ENCODE results near the gene PCNX2.

Gene PCNX2

DNA sequence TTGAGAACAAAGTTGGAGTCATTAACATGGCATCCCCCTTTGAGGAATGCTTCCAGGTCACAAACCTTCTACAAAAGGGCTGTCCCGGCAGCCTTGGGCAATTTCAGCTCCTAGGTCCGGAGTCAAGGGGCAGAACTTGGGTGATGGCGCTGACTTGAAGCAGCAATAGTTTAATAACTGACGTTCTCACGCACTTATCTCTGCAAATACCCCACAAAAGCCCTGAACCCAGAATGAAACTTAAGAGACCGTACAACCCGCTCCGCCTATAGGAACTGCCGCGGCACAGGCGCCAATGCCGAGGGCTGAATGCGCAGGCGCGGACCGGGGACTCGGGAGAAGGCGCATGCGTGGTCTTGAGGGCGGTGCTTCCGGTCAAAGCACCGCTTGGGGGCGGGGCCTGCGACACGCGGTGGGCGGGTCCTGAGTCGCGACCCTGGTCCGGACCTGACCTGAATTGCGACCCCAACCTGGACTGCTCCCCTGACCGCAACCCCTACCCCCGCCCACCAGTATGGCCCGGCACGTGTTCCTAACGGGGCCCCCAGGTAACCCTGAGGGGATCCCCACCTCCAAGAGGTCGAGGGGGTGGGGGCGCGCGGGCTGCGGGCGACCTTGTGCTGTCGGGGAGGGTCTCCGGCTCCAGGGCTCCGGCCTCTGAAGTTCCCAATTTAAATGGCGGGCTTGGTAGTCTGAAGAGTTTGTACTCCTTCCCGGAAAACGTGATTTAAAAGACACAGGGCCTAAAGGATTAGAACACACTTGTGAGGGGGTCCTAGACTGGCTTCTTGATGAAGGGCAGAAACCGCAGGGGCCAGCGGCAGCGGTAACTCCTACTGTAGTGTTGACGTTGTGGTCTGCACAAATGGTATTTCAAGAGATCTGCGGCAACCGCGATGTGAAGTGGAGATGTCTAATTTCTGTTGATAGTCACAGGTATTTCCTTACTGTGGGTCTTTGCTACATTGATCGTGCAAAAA is 345.0 kb downstream of the PCNX2 start, which contains the start of gene NTPCR:
Gene NTPCR (plus strand): TSS at position 415 of the 980 bp plus-strand sequence. CDS start 100 bp downstream, at position 515.
- DNase-seq = peak; percentile 93 to 98

DNA sequence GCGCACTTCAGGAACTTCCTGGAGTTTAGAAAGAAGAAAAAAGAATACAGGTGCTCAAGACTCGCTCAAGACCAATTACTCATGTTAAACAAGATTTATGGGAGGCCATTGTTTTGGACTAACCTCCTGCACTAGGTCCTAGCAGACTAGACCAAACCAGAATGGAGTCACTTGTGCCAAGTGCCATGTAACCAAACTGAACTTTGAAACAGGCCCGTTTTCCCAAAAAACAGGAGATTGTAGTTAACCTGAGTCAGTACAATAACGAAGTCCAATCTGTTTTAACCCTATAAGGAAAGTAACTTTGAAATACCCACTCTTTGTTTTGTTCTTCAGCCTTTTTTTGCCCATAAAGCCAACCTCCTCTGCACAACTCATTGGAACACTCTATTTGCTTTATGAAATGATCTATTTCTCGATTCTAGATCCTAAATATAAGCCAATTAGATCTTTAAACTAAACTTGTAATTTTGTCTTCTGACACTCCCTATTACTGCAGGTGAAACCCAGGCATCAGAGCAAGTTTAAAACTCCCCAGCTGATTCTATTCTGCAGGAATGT is 345.8 kb downstream of the PCNX2 start:
- no peak for DNase-seq

DNA sequence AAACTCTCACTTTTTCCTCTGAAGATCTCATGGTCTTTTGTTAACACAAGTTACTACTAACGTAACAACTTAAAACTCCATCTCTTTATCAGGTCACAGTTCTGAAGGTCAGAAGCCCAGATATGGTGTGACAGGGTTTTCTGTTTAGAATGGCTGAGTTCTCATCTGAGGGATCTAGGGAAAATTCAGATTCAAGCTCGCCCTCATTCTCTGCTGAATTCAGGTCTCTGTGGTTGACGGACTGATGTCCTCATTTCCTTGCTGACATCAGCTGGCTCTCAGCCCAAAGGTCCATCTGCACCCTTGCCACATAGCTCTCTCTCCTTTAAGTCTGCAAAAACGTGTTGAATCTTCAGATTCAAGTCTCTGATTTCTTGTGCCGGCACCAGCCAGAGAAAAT is 351.2 kb downstream of the PCNX2 start:
- no peak for DNase-seq

DNA sequence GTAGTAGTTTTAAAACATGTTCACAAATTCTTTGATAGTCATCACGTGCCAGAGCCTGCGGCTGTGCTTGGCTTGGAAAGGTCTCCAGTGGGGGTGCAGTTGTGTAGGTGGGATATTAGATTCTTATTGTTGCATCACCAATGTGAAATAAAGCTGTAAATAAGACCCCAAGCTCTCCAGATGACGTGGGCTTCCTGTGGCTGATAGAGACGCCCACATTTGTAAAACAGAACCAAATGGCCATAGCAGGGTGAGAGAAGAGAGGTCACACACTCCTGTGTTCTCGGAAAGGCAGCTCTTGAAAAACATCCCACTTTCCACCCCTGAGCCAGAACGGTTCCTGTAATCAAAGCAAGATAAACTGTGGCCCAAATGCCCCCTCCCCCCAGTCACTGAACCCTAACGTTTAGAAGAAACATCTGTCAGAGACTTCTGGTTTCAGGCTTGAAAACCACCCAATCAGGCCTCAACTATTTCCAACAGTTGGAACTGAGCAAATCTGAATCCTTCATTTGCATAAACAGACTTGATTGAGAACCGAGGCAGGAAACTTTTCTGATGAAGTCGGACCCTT is 351.8 kb downstream of the PCNX2 start:
- DNase-seq = peak in 1 of 2 experiments; percentile 46

DNA sequence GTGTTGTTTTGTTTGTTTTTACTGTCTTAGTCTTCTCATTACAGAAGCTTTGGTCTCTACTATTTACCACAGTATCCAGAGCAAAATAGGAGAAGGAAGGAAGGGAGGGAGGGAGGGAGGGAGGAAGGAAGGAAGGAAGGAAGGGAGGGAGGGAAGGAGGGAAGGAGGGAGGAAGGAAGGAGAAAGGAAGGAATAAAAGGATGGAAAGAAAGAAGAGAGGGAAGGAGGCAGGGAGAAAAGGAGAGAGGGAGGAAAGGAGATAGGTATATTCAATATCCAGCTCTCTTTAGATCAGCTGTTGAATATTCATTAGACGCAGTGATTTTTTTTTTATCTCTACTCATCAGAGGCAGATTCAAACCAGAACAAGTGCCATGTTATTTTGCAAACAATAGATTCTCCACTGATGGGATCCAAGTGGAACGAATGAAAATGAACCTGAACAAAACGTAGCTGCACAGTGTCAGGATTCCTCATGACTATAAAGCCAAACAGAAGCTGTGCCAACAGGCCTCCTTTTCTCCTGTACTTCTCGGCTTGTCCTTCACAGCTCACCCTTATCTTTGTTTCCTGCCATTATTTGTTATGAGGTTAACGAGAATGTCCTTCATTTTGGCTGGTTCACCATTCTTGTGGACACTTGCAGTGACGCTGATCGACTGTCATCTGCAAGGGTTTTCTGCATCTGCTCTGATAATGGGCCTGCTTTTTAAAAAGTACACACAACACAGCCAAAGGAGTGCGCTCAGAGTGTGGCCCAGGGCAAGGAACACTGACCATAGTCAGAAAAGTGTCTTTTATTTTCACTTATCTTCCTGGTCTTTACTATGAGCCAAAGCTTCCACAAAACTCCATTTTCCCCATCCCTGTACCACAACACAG is 352.9 kb downstream of the PCNX2 start:
- DNase-seq = no peak

DNA sequence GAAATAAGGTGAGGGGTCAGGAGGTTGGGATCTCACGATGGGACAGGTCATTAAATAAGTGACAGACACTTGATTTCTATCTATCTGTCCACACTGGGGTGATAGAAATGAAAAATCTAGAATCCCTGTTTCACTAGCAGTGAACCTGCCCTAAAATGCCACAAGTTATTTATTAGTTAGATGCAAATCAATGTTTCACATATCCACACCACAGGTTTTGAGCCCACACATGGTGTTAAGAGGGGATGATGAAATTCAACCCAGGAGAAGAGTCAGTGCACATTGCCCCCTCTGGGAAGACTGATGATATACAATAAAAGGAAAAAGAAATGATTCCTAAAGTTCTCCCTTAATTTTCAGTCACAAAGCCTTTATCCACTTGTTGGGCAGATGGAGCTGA is 355.3 kb downstream of the PCNX2 start:
- no peak for DNase-seq

DNA sequence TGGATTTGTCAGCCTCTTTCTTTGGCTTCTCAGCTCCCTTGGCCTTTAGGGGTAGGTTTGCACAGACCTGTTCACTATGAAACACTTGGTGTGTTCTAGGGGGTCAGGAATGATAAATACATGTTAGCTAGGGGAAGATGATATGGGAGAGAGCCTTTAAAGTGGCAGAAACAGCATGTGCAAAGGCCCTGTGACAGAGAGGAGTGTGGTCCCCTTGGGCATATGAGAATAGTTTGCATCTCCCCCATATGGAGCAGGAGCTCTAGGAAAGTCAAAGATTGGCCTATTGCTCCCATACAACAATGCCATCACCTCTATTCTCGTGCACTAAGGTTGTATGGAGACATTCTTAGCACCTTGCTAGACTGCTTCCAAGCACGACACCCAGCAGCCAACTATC is 355.8 kb downstream of the PCNX2 start:
- no peak for DNase-seq

DNA sequence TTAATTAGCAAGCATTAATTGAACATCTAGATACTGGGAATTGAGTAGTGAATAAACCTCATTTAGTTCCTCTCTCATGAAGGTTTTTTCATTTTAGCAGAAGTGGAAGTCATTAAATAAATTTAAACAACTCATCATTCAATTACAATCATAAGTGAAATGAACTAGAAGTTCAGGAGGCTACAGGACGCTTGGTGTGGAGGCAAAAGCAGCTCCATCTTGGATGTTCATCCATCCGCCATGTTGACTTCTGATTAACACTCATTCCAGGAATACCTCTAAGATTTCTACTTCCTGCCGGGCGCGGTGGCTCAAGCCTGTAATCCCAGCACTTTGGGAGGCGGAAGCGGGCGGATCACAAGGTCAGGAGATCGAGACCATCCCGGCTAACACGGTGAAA is 356.6 kb downstream of the PCNX2 start:
- no peak for DNase-seq

DNA sequence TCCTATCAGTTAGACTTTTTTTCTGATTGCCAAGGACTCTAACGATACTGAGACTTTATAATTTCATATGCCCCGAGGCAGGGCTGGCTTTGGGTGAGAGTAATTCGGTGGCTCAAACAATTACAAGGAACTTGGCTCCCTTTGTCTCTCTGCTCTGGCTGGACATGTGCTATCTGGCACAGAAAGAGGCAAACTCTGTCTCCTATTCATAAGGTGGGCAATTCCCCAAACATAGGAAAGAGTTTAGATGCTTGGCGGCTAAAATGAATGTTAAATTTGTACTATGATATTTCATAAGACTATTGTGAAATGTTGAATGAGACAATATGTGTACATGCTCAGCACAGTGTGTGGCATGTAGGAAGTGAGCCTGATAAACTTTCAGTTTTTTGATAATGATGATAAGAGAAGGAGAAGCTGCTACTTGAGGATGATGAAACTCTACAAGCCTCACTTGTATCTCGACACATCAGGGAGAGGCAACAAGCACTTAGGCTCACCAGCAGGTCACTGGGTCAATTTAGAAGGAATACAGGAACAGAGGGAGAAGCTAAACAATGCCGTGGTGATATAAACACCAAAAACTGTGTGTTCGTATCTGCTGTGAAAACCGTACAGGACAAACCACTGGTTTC is 357.7 kb downstream of the PCNX2 start:
- no peak for DNase-seq

DNA sequence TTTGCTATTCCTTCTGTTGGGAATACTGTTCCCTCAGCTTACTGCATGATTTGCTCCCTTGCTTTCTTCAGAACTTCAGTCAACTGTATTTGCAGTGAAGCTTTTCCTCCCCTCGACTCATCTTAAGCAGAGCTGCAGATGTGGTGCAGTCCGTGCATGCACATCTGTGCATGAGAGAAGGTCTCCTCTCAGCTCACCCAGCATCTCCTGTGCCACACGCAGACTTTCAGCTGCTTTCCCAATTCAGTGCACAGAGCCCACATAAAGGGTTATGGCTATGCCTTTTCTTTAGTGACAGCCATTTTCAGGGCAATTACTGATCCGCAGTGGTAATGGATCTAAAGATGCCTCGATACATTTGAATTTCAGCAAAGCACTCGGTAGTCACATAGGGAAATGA is 358.6 kb downstream of the PCNX2 start:
- DNase-seq = no peak

All from stimulated activated CD4-positive, alpha-beta T cell treated with anti-CD3 and anti-CD28 coated beads, Interleukin-4, amount 100 ng/mL, for 4 hours (primary cell).